ENCODE data around the gene TMEM256.

TMEM256 gene

DNA sequence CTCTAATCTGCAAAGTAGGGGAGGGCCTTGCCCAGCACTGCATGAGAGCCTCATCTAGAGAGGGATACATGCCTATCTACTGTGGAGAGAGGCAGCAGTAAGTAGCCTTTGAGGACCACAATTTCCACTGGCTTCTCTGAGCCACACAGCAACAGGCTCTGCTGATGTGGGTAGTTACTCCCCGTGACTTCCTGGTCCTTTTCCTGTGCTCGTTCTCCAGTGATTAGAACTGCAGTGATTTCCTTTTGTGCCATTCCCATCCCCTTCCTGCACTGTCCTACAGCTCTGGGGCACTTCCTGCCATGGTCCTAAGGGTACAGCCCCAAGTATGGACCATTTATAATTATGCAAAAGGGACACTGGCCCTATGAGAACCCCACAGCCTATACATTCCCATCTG is 12.6 kb downstream of the TMEM256 start:
- TF ChIP-seq ZFX (IDR thresholded peaks at IDR 0.05; ENCODE audit: borderline replicate concordance): no peak
- TF ChIP-seq, protein P1, sequence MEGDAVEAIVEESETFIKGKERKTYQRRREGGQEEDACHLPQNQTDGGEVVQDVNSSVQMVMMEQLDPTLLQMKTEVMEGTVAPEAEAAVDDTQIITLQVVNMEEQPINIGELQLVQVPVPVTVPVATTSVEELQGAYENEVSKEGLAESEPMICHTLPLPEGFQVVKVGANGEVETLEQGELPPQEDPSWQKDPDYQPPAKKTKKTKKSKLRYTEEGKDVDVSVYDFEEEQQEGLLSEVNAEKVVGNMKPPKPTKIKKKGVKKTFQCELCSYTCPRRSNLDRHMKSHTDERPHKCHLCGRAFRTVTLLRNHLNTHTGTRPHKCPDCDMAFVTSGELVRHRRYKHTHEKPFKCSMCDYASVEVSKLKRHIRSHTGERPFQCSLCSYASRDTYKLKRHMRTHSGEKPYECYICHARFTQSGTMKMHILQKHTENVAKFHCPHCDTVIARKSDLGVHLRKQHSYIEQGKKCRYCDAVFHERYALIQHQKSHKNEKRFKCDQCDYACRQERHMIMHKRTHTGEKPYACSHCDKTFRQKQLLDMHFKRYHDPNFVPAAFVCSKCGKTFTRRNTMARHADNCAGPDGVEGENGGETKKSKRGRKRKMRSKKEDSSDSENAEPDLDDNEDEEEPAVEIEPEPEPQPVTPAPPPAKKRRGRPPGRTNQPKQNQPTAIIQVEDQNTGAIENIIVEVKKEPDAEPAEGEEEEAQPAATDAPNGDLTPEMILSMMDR (IDR thresholded peaks at IDR 0.05): no peak
- peak overlapping the region; percentile 26; the same call in 1 of the 2 replicates for H3K27ac ChIP-seq

DNA sequence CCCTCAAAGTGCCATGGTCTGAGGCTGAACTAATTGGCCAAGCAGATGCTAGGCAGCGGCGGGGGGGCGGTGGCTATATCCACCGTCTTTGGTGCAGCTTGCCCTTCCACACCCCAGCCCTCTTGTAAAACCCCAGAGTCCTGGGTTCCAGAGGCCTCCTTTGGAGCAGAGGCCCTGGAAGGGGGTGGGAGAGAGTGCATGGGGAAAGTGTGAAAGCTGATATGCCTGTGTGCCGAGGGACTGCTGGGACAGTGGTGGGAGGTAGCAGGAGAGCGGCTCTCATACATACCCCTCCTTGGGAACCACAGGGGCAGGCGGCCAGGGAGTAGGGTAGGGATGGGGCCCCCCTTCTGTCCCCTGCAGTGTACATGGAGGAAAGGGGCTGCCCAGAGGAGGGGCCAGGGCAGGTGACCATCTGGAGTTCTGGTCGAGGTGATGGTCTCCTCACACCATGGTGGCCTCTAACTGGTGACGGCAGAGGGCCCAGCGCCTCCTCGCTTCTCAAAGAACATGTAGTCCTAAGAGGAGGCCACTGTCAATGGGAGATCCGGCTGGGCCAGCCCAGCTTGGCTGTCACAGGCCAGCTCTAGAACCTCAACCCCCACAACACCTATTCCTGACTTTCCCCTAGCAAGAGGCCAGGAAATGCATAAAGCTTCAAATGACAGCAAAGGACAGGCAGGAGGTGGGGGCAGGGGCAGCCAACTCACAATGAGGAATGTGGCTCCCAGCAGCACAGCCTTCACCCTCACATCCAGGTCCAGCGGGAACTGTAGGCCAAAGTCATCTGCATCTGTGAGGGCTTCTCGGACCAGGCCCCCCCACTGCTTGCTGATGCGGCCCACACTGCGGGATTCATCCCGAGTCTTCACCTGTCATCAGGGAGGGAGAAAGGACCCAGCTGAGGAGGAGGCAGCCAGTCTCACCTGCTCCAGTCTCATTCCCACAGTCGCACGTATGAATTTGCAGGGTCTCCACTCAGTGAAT is 13.7 kb downstream of the TMEM256 start:
- no peak for TF ChIP-seq ZFX (IDR thresholded peaks at IDR 0.05; ENCODE audit: borderline replicate concordance)
- TF ChIP-seq, protein P1 (IDR thresholded peaks at IDR 0.05): no peak
- no peak overlapping the region for H3K27ac ChIP-seq

DNA sequence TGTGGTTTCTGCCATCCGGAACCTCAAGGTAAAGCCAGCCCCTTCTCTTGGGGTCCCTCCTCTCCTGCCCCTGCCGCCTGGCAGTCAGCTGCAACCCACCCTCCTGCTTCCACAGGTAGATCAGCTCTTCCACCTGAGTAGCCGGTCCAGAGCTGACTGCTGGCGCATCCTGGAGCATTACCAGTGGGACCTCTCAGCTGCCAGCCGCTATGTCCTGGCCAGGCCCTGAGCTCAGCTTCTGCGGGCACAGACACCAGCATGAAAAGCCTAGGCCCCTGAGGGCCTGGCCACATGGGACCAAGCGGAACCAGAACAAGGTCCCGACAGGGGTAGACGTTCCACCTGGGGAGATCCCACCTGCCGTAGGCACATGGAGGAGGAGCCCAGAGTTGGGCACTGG is 15.0 kb downstream of the TMEM256 start:
- TF ChIP-seq, protein P1 (IDR thresholded peaks at IDR 0.05): no peak
- no peak for TF ChIP-seq ZFX (IDR thresholded peaks at IDR 0.05; ENCODE audit: borderline replicate concordance)
- H3K27ac ChIP-seq: no peak overlapping the region

DNA sequence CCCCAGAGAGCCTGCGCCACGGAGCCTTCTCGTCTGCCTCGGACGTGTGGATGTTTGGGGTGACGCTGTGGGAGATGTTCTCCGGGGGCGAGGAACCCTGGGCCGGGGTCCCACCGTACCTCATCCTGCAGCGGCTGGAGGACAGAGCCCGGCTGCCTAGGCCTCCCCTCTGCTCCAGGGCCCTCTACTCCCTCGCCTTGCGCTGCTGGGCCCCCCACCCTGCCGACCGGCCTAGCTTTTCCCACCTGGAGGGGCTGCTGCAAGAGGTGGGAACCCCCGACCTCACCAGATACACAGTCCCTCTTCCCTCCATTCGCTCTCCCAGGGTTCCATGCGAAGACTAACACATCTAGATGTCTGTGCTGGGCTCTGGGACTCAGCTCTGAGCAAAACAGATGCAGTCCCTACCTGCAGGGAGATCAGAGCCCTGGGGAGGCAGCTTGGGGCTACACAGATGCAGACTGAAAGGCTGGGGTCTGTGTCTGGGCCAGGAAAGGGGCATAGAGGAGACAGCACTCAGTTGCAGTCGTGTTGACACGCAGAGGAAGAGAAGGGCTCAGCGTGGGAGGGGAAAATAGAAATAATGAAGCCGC is 19.3 kb downstream of the TMEM256 start:
- no peak overlapping the region for H3K27ac ChIP-seq

DNA sequence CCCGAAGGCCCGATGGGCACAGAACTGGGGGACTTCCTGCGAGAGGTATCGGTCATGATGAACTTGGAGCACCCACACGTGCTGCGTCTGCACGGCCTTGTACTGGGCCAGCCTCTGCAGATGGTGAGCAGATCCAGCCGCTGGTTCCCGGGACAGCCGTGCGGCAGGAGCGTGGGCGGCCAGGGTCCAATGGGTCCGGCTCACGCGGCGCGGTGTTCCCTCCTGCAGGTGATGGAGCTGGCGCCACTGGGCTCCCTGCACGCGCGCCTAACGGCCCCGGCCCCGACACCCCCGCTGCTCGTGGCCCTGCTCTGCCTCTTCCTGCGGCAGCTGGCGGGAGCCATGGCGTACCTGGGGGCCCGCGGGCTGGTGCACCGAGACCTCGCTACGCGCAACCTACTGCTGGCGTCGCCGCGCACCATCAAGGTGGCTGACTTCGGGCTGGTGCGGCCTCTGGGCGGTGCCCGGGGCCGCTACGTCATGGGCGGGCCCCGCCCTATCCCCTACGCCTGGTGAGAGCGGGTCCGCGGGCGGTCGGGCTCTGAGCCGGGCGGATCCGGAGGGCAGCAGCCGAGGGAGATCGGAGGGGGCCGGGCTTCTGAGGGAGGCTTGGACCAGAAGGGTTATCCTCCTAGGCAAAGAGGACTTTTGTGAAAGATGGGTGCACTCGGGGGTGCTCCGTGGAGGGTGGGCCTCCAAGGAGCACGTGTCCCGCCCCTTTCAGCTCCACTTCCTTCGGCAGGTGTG is 20.0 kb downstream of the TMEM256 start:
- no peak for TF ChIP-seq ZFX (IDR thresholded peaks at IDR 0.05; ENCODE audit: borderline replicate concordance)
- TF ChIP-seq, protein P1 (IDR thresholded peaks at IDR 0.05): no peak

More for the DNA sequence above, 19.3 kb downstream of the TMEM256 start:
- TF ChIP-seq, protein P1 (IDR thresholded peaks at IDR 0.05): no peak
- no peak for TF ChIP-seq ZFX (IDR thresholded peaks at IDR 0.05; ENCODE audit: borderline replicate concordance)

DNA sequence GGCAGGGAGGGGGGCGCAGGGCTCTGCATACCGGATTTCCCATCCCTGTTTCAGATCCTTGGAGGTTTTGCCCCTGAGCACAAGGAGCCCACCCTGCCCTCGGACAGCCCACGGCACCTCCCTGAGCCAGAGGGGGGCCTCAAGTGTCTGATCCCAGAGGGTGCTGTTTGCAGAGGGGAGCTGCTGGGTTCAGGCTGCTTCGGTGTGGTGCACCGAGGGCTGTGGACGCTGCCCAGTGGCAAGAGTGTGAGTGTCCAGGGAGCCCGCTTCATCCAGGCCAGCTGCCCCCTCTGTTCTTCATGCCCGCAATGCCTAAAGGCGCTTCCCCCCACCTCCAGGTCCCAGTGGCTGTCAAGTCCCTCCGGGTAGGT is 20.5 kb downstream of the TMEM256 start:
- H3K27ac ChIP-seq: no peak overlapping the region
- no peak for TF ChIP-seq ZFX (IDR thresholded peaks at IDR 0.05; ENCODE audit: borderline replicate concordance)
- TF ChIP-seq, protein P1 (IDR thresholded peaks at IDR 0.05): no peak

More for the DNA sequence above, 20.0 kb downstream of the TMEM256 start:
- H3K27ac ChIP-seq: no peak overlapping the region

All from 22Rv1 (cell line).